OCI-LY7 (cell line): ENCODE measurements around the gene SMOC2. TPM values are rescaled to one million over a fixed set of nuclear protein-coding genes. Genes with fewer than 3 reads are reported as not detected.

Experiments
- BruUV-seq: library from RNA; stranded (reverse); fragments of 400-500 nt; replicated peaks from 2 replicates; lab custom pipeline; 2021; lab: Mats Ljungman, UMichigan
- CTCF ChIA-PET: fragments of 300-600 bp; sonication (Branson Sonifier 250); formaldehyde crosslinking; loops from one replicate; lab custom pipeline; 2022; ENCODE audit warnings: antibody characterized with exemption; ENCODE audit not compliant: unreplicated experiment; lab: Charles Lee
- POLR2A ChIA-PET: fragments of 300-600 bp; sonication (Branson Sonifier 250); formaldehyde crosslinking; loops from one replicate; lab custom pipeline; 2022; ENCODE audit warnings: antibody characterized with exemption; lab: Charles Lee
- DNase-seq: peaks from one replicate; pipeline ENCODE4 v3.0.0-alpha.2; 2015; ENCODE audit warnings: low spot score
- H2AFZ ChIP-seq: fragments of 200-600 bp; sonication (generic), shearing (Covaris generic); 2 replicates; pipeline ENCODE4 v1.6.1; 2014; ENCODE audit warnings: mild to moderate bottlenecking, antibody characterized with exemption, low read length, moderate library complexity
- H3K27ac ChIP-seq: fragments of 200-600 bp; sonication (generic); 2 replicates; pipeline ENCODE4 v1.5.1; 2014; ENCODE audit warnings: mixed run types, low read depth, mild to moderate bottlenecking, moderate library complexity, low read length, inconsistent platforms; ENCODE audit not compliant: poor library complexity, severe bottlenecking
- H3K36me3 ChIP-seq: fragments of 200-600 bp; sonication (generic); 2 replicates; pipeline ENCODE4 v1.6.1; 2014; ENCODE audit warnings: mild to moderate bottlenecking, antibody characterized with exemption, low read length, moderate library complexity, mixed read lengths; ENCODE audit not compliant: insufficient read depth
- H3K4me1 ChIP-seq: fragments of 200-600 bp; sonication (generic); 2 replicates; pipeline ENCODE4 v1.5.1; 2014; ENCODE audit warnings: mild to moderate bottlenecking, low read length; ENCODE audit not compliant: insufficient read depth, poor library complexity, severe bottlenecking
- H3K4me2 ChIP-seq: fragments of 200-600 bp; sonication (generic); 2 replicates; pipeline ENCODE4 v1.6.1; 2014; ENCODE audit warnings: mild to moderate bottlenecking, low read length
- H3K4me3 ChIP-seq: fragments of 200-600 bp; sonication (generic); 2 replicates; pipeline ENCODE4 v1.5.1; 2014; ENCODE audit warnings: mild to moderate bottlenecking, low read depth, low read length; ENCODE audit not compliant: poor library complexity, severe bottlenecking
- H3K79me2 ChIP-seq: fragments of 200-600 bp; sonication (generic); 2 replicates; pipeline ENCODE4 v1.6.1; 2016; ENCODE audit warnings: low read depth, mild to moderate bottlenecking, low read length, moderate library complexity, mixed read lengths; ENCODE audit not compliant: insufficient read depth
- H3K9me2 ChIP-seq: fragments of 200-600 bp; sonication (generic); 2 replicates; pipeline ENCODE4 v1.6.1; 2016; ENCODE audit warnings: mild to moderate bottlenecking, low read length, mixed read lengths; ENCODE audit not compliant: insufficient read depth
- H3K9me3 ChIP-seq: fragments of 200-600 bp; sonication (generic); 2 replicates; pipeline ENCODE4 v1.6.1; 2014; ENCODE audit warnings: mild to moderate bottlenecking, mixed run types, low read length, mixed read lengths
- H4K20me1 ChIP-seq: fragments of 200-600 bp; sonication (generic); 2 replicates; pipeline ENCODE4 v1.6.1; 2014; ENCODE audit warnings: mild to moderate bottlenecking, antibody characterized with exemption, low read length, moderate library complexity, mixed read lengths; ENCODE audit not compliant: insufficient read depth
- CTCF ChIP-seq: fragments of 200-600 bp; sonication (generic); conservative IDR thresholded peaks from 2 replicates; pipeline ENCODE4 v1.5.1; 2014; ENCODE audit warnings: mild to moderate bottlenecking, antibody characterized with exemption, low read length, moderate library complexity, mixed read lengths
- EZH2phosphoT487 ChIP-seq: fragments of 200-600 bp; sonication (generic); IDR thresholded peaks from 2 replicates; pipeline ENCODE4 v1.6.1; 2018; ENCODE audit warnings: low read depth, borderline replicate concordance, mild to moderate bottlenecking, mixed run types, antibody characterized with exemption, low read length, moderate library complexity, mixed read lengths
- intact Hi-C: fragments of 100-400 bp; cut with micrococcal nuclease; formaldehyde crosslinking; loops from one replicate; pipeline ENCODE4 v1.10.0; 2022; ENCODE audit not compliant: unreplicated experiment
- total RNA-seq, 2 experiments: library from RNA; depleted of rRNA in 1 of 2; stranded (reverse); fragments of >200 nt in 1 of 2; shearing (Covaris generic) in 1 of 2; gene quantifications; 2 replicates each; pipeline ENCODE4 v1.2.3, GENCODE V29; 2014 to 2022

Gene SMOC2
- total RNA-seq, 2 experiments from 2014 or later: not detected

- no peak overlapping the region for H3K4me3 ChIP-seq
- no peak for TF ChIP-seq EZH2phosphoT487
- TF ChIP-seq CTCF: no peak
- no peak overlapping the region for H3K4me2 ChIP-seq
- H3K4me1 ChIP-seq: no peaks in the 10 kb centered on the region
- H3K9me3 ChIP-seq: no peaks in the 10 kb centered on the region
- DNase-seq: no peak
- intact Hi-C loops: no loop called here
- no TSS peak for BruUV-seq
- no peaks in the 10 kb centered on the region for H4K20me1 ChIP-seq
- H2AFZ ChIP-seq: no peak overlapping the region
- ChIA-PET CTCF (no interaction called here), POLR2A (no interaction called here)
- no peaks in the 10 kb centered on the region for H3K36me3 ChIP-seq
- no peaks in the 10 kb centered on the region for H3K9me2 ChIP-seq
- H3K79me2 ChIP-seq: no peaks in the 10 kb centered on the region
- H3K27ac ChIP-seq: no peak overlapping the region
Measured at GRCh38 chr6:168706471-168707177, 265.6 kb downstream of the SMOC2 start.

GRCh38 chr6:168708526-168708925, 267.5 kb downstream of the SMOC2 start:
- CTCF ChIA-PET: no interaction called here
- intact Hi-C loops: no loop called here
- no peak overlapping the region for H3K27ac ChIP-seq
- H3K4me2 ChIP-seq: no peak overlapping the region
- H3K36me3 ChIP-seq: no peaks in the 10 kb centered on the region
- DNase-seq: no peak
- H3K79me2 ChIP-seq: no peaks in the 10 kb centered on the region
- H3K9me3 ChIP-seq: no peaks in the 10 kb centered on the region
- H2AFZ ChIP-seq: no peak overlapping the region
- H3K4me1 ChIP-seq: no peaks in the 10 kb centered on the region
- no peak overlapping the region for H3K4me3 ChIP-seq
- no peaks in the 10 kb centered on the region for H3K9me2 ChIP-seq
- POLR2A ChIA-PET: no interaction called here
- no peaks in the 10 kb centered on the region for H4K20me1 ChIP-seq
- TF ChIP-seq EZH2phosphoT487: no peak
- TF ChIP-seq CTCF: no peak
- BruUV-seq: no TSS peak

GRCh38 chr6:168708984-168709383, 268.0 kb downstream of the SMOC2 start:
- H3K4me3 ChIP-seq: no peak overlapping the region
- no TSS peak for BruUV-seq
- H3K9me3 ChIP-seq: no peaks in the 10 kb centered on the region
- H3K79me2 ChIP-seq: no peaks in the 10 kb centered on the region
- H4K20me1 ChIP-seq: no peaks in the 10 kb centered on the region
- intact Hi-C loops: no loop called here
- ChIA-PET POLR2A (no interaction called here), CTCF (no interaction called here)
- no peak overlapping the region for H2AFZ ChIP-seq
- no peaks in the 10 kb centered on the region for H3K9me2 ChIP-seq
- no peaks in the 10 kb centered on the region for H3K4me1 ChIP-seq
- TF ChIP-seq CTCF: no peak
- no peak for TF ChIP-seq EZH2phosphoT487
- no peak for DNase-seq
- H3K36me3 ChIP-seq: no peaks in the 10 kb centered on the region
- H3K27ac ChIP-seq: no peak overlapping the region
- no peak overlapping the region for H3K4me2 ChIP-seq
